NCI-H748 treated with DMSO at 0.1 percent for 48 hours (cell line): ENCODE results near the gene SLC38A5.

Experiments used
- DNase-seq: peaks from one replicate; lab custom pipeline; 2025; lab: John Stamatoyannopoulos, UW

The SLC38A5 gene

GRCh38 chrX:48491809-48492208 is 21.7 kb upstream of the SLC38A5 start:
- DNase-seq = no peak

- no peak for DNase-seq
Measured at GRCh38 chrX:48490661-48491060, 20.6 kb upstream of the SLC38A5 start.

GRCh38 chrX:48489892-48490291 is 19.8 kb upstream of the SLC38A5 start:
- DNase-seq = no peak

DNA sequence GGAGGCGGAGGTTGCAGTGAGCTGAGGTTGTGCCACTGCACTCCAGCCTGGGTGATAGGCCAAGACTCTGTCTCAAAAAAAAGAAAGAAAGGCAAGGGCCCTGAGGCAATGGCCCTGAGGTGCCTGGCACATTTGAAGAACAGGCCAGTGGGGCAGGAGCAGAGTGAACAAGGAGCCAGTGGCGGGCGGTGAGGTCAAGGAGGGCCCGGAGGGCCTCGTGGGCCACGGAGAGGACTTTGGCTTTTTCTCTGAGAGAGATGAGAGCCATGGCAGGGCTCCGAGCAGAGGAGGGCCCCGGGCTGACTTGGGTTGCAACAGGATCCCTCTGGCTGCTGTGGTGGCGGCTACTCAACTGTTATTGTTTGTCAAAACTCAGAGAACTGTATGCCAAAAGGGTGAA is 19.2 kb upstream of the SLC38A5 start:
- DNase-seq = no peak

- DNase-seq = no peak
Measured at GRCh38 chrX:48488034-48488433, 18.0 kb upstream of the SLC38A5 start.

- no peak for DNase-seq
Measured at GRCh38 chrX:48487362-48487798, 17.3 kb upstream of the SLC38A5 start.

- DNase-seq = no peak
Measured at GRCh38 chrX:48482526-48482925, 12.5 kb upstream of the SLC38A5 start.

- DNase-seq = no peak
Measured at GRCh38 chrX:48480583-48480982, 10.5 kb upstream of the SLC38A5 start.

DNA sequence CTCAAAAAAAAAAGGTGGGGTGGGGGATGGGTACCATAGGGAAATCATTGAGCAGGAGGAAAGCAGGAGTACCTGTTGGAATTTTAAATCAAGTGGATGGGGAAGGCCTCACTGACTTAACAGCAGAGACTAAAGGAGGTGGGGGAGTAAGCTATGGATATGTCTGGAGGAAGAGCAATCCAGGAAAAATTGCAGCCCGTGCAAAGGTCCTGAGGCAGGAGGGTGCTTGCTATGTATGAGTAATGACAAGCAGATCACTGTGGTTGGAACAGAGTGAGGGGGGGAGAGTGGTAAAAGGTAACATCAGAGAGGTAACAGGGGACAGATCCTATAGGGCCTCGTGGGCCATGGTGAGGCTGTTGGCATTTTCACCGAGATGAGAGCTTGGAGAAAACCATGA is 10.1 kb upstream of the SLC38A5 start:
- no peak for DNase-seq

DNA sequence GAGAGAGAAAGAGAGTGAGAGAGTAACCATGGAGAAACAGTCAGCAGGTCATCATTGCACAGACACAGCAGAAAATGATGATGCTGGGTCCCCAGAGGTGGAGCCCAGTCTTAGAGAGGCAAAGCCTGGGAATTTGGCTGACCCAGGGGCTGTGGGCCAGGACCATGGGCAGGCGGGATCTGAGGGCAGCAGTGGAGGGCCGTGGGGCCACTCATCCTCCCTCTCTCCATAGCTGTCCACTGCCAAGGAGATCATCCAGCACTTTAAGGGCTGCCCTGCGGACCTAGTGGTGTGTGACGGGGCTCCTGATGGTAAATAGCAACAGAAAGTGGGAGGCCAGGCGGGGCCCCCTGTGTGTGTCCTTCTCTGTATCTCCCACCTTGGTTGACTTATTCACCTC is 8.7 kb upstream of the SLC38A5 start:
- no peak for DNase-seq

GRCh38 chrX:48477960-48478755 is 8.1 kb upstream of the SLC38A5 start:
- DNase-seq = no peak

DNA sequence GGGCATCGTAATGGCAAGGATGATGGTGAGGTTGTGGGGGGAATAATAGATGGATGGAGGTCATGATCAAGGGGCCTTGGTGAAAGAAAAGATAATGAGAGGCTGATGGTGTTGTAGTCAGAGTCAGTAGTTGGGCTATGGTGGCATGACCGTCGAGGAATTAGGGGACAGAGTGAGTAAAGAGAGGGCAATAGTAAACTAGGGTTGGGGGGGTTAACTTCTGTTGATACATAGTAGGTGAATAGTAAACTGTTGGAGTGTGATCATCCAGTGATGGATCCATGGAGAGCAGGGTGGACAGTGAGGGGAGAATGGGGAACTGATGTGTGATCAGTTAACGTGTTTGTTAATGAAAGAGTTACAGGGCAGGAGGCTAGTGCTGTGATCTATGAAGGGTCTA is 6.9 kb upstream of the SLC38A5 start:
- DNase-seq = no peak

DNA sequence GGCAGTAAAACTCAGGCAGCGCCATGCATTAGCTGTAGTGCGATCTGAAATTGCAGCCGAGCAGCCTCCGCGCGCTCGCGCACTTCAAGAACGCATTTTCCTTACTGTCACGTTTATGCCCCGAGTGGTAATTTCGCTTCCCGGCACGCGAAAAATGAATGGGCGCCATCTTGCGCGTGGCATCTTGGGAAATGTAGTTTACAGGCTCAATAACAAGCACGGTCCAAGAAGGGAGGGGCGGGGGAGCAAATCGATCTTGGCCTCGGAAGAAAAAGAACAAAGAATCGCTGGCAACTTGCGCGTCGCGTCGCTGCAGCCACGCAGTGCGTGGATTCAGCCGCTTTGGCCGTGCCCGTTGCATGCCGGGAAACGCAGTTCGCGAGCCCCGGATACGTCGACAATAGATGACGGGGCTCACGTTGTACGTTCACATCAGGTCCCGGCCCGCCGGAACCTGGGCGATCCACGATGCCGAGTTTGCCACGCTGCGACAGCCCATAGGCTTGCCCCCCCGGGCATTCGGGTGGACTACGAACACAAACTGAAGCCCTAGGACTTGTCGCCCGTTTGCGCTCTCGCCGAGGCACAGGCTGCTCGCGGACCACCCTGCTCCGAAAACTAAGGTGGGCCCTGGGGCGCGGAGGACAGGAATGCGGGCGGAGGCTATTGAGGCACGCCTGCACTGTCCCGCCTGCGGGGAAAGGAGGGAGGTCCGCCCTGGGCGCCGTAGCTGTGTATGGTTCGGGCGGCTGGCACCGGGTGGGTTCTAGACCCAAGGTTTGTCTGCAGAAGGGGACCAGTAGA is 5.9 kb upstream of the SLC38A5 start, which contains the start of gene FTSJ1:
Gene FTSJ1, plus strand, starts transcription at position 426 of the 804 bp plus-strand sequence. CDS start 1,849 bp downstream, outside the sequence.
- peak; percentile 51 for DNase-seq

- DNase-seq = no peak
Measured at GRCh38 chrX:48475296-48475695, 5.2 kb upstream of the SLC38A5 start.

GRCh38 chrX:48474581-48474980 is 4.5 kb upstream of the SLC38A5 start:
- DNase-seq = no peak

GRCh38 chrX:48474127-48474526 is 4.1 kb upstream of the SLC38A5 start:
- no peak for DNase-seq

DNA sequence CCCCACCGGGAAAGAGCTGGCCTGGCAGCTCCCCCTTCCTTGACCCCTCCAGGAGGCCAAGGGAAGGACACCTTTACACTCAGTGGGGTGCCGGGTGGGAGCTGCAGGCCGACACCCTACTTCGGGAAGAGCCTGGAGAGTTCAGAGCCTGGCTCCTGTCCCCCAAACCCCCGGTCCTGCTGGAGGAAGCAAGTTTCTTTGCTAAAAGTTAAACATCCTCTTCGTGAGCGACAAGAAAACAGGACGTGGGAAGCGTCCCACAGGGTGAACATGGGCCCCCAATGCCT is 3.6 kb upstream of the SLC38A5 start:
- no peak for DNase-seq

GRCh38 chrX:48472851-48473703 is 3.0 kb upstream of the SLC38A5 start:
- no peak for DNase-seq

DNA sequence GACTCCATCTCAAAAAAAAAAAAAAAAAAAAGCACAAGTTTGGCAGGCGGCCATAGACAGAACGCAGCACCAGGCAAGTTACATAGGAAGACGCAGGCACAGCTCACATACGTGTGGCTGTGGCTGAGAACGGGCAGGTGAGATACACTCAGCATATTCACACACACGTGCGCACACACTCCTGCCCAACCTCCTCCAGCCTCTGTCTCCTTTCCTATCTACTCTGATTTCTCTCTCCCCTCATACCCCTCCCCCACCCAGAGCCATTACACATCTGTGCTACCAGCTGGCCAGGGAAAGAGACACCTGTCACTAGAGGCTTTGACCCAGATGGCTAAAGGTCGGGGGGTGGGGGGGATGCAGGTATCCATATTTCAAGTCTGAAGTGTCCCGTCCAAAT is 2.2 kb upstream of the SLC38A5 start:
- DNase-seq = no peak

GRCh38 chrX:48471504-48471903 is 1.4 kb upstream of the SLC38A5 start:
- DNase-seq = no peak

DNA sequence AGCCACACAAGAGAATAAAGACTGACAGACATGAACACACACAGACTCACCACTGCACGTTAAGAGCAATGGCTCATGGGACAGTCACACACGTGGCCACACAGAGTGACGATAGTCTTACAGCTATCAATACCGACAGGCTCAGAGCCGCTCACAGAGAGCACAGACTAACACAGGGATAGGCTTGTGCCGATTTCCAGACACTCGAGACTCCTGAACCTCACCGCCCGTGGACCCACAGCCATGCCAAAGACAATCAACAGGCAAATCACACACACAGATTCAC is 716 bp upstream of the SLC38A5 start:
- no peak for DNase-seq
